VCaP (cell line): ENCODE results near the gene ERI3.

ENCODE experiments used
- H3K27ac ChIP-seq: fragments of 450-650 bp; 2 replicates; pipeline ENCODE4 v1.5.1; 2017
- CTCF ChIP-seq: fragments of 450-650 bp; conservative IDR thresholded peaks from 2 replicates; pipeline ENCODE4 v1.5.1; 2017; ENCODE audit warnings: mild to moderate bottlenecking, moderate library complexity

The ERI3 gene

DNA sequence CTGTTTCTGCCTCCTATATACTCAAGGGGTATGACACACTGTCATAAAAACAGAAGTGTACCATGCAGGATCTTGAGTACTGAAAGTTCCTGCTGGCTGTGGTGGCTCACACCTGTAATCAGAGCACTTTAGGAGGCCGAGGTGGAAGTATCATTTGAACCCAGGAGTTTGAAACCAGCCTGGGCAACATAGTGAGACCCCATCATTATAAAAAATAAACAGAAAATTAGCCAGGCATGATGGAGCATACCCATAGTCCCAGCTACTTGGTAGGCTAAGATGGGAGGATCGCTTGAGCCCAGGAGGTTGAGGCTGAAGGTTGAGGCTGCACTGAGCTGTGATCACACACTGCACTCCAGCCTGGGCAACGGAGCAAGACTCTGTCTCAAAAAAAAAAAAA, 20.1 kb downstream of the ERI3 start:
- no peak for TF ChIP-seq CTCF
- no peak overlapping the region for H3K27ac ChIP-seq

- no peak overlapping the region for H3K27ac ChIP-seq
- TF ChIP-seq CTCF, result no peak
These were observed 21.7 kb downstream of the ERI3 start for GRCh38 chr1:44333376-44333775.

GRCh38 chr1:44332505-44332904, 22.6 kb downstream of the ERI3 start:
- no peak for TF ChIP-seq CTCF
- H3K27ac ChIP-seq, result no peak overlapping the region

GRCh38 chr1:44330935-44331334, 24.1 kb downstream of the ERI3 start:
- H3K27ac ChIP-seq, result no peak overlapping the region
- TF ChIP-seq CTCF, result no peak

GRCh38 chr1:44328671-44329416, 26.2 kb downstream of the ERI3 start:
- no peak for TF ChIP-seq CTCF
- peak overlapping the region; percentile 75 for H3K27ac ChIP-seq

- no peak for TF ChIP-seq CTCF
- peak overlapping the region; percentile 75 for H3K27ac ChIP-seq
These were observed 27.2 kb downstream of the ERI3 start for GRCh38 chr1:44327679-44328491.

DNA sequence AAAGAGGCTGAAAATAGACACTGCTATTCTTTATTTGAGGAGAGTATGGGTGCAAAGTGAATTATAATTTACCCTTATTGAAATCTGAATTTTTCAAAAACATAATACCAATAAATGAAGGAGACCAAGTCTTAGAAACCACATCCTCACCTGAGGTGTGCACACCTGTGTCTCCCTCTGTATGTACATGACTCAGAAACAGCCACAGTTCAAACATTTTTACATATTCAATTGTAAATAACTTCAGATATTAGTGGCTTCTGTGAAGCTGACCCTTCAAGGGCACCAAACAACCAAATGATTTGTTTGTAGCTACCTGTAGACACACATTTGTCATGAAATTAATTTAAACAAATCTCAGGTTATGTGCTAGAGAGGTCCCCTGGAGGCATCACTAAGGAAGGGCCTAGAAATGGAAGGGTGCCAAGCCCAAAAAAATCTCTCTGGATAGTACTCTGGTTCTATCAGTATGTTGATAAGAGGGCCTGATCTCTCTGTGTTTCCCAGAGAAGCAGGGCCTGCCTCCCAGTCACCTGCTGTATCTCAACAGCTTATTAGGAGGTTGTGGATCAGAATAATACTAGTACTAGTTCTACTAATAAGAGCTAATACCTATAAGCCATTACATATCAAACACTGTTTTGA, 28.1 kb downstream of the ERI3 start:
- TF ChIP-seq CTCF, result no peak
- H3K27ac ChIP-seq, result peak overlapping the region; percentile 75
